ENCODE data around the gene DGKG. TPM values are rescaled to one million over a fixed set of nuclear protein-coding genes. Genes with fewer than 3 reads are reported as not detected.

The DGKG gene
- total and polyA plus RNA-seq, 4 donors, result 0.84 to 7.8 (median 1.7) TPM

- TF ChIP-seq ZBTB33 (IDR thresholded peaks at IDR 0.05), result no peak
- TF ChIP-seq FOXA1 (IDR thresholded peaks at IDR 0.05), result no peak
Observed at GRCh38 chr3:186303965-186304364, 58.1 kb downstream of the DGKG start (continued).

GRCh38 chr3:186299327-186299726 is 62.7 kb downstream of the DGKG start:
- H3K27ac ChIP-seq (ENCODE audit: low read depth in 1 of 2, low read length in 2 of 2), result no peak overlapping the region
- no peaks in the 10 kb centered on the region for H3K9me3 ChIP-seq (ENCODE audit: control insufficient read depth in 4 of 4, low read length in 3 of 4)
- H3K9ac ChIP-seq (ENCODE audit: low read depth in 1 of 2, low read length in 2 of 2), result no peak overlapping the region
- H3K4me1 ChIP-seq (ENCODE audit: control insufficient read depth in 4 of 4, insufficient read depth in 4 of 4, low read length in 3 of 4), result no peaks in the 10 kb centered on the region
- no peak for DNase-seq (ENCODE audit: low spot score)
- H3K36me3 ChIP-seq (ENCODE audit: control insufficient read depth in 4 of 4, insufficient read depth in 3 of 4, low read depth in 1 of 4, low read length in 3 of 4), result no peaks in the 10 kb centered on the region
- no peak for TF ChIP-seq ATF3 (IDR thresholded peaks at IDR 0.05)
- no peak for TF ChIP-seq SP1 (IDR thresholded peaks at IDR 0.05)
- TF ChIP-seq TAF1 (conservative IDR thresholded peaks at IDR 0.05), result no peak
- TF ChIP-seq ZBTB33 (IDR thresholded peaks at IDR 0.05), result no peak
- TF ChIP-seq JUND (IDR thresholded peaks at IDR 0.05), result no peak
- TF ChIP-seq YY1 (IDR thresholded peaks at IDR 0.05), result no peak
- no peak for TF ChIP-seq GABPA (IDR thresholded peaks at IDR 0.05 in 1 of 2, conservative IDR thresholded peaks at IDR 0.05 in 1 of 2)
- no peak for TF ChIP-seq CTCF (IDR thresholded peaks at IDR 0.05; ENCODE audit: low read depth, low read length, missing input control)
- TF ChIP-seq MAX (IDR thresholded peaks at IDR 0.05), result no peak
- no peak overlapping the region for H3K4me3 ChIP-seq (ENCODE audit: low read depth in 1 of 3, low read length in 3 of 3)
- WGBS, result 62% methylated on average over 4 of the region's 4 CpGs
- peaks cover 0 to 3% (median 1%) of the 10 kb centered on the region in 4 donors for H3K27me3 ChIP-seq (ENCODE audit: control insufficient read depth in 4 of 4, insufficient read depth in 4 of 4, low read length in 3 of 4)

- no peaks in the 10 kb centered on the region for H3K4me1 ChIP-seq (ENCODE audit: control insufficient read depth in 4 of 4, insufficient read depth in 4 of 4, low read length in 3 of 4)
- no peak overlapping the region for H3K27ac ChIP-seq (ENCODE audit: low read depth in 1 of 2, low read length in 2 of 2)
- H3K9me3 ChIP-seq (ENCODE audit: control insufficient read depth in 4 of 4, low read length in 3 of 4), result no peaks in the 10 kb centered on the region
- WGBS, result 69% methylated on average over 2 of the region's 2 CpGs
- no peak overlapping the region for H3K4me3 ChIP-seq (ENCODE audit: low read depth in 1 of 3, low read length in 3 of 3)
- DNase-seq (ENCODE audit: low spot score), result no peak
- no peak overlapping the region for H3K9ac ChIP-seq (ENCODE audit: low read depth in 1 of 2, low read length in 2 of 2)
- H3K36me3 ChIP-seq (ENCODE audit: control insufficient read depth in 4 of 4, insufficient read depth in 3 of 4, low read depth in 1 of 4, low read length in 3 of 4), result no peaks in the 10 kb centered on the region
- H3K27me3 ChIP-seq (ENCODE audit: control insufficient read depth in 4 of 4, insufficient read depth in 4 of 4, low read length in 3 of 4), result peaks cover 0 to 3% (median 1%) of the 10 kb centered on the region in 4 donors
- no peak for TF ChIP-seq NR2F2 (IDR thresholded peaks at IDR 0.05)
- TF ChIP-seq TAF1 (conservative IDR thresholded peaks at IDR 0.05), result no peak
- TF ChIP-seq RXRA (IDR thresholded peaks at IDR 0.05), result no peak
- TF ChIP-seq FOXA1 (IDR thresholded peaks at IDR 0.05), result no peak
- TF ChIP-seq EGR1 (IDR thresholded peaks at IDR 0.05; ENCODE audit: low read depth in 2 of 2), result no peak
- TF ChIP-seq HNF4G (IDR thresholded peaks at IDR 0.05), result no peak
- no peak for TF ChIP-seq YY1 (IDR thresholded peaks at IDR 0.05)
- TF ChIP-seq CTCF (IDR thresholded peaks at IDR 0.05; ENCODE audit: low read depth, low read length, missing input control), result no peak
- TF ChIP-seq MAX (IDR thresholded peaks at IDR 0.05), result no peak
- no peak for TF ChIP-seq JUND (IDR thresholded peaks at IDR 0.05)
- no peak for TF ChIP-seq REST (IDR thresholded peaks at IDR 0.05)
- TF ChIP-seq GABPA (IDR thresholded peaks at IDR 0.05 in 1 of 2, conservative IDR thresholded peaks at IDR 0.05 in 1 of 2), result no peak
- no peak for TF ChIP-seq SP1 (IDR thresholded peaks at IDR 0.05)
- no peak for TF ChIP-seq ATF3 (IDR thresholded peaks at IDR 0.05)
- no peak for TF ChIP-seq FOXA2 (IDR thresholded peaks at IDR 0.05)
Observed at GRCh38 chr3:186298876-186299275, 63.2 kb downstream of the DGKG start.

Data from liver (tissue), 9 donors.